NT2/D1 (cell line): ENCODE data around the gene PLXNB2.
A peak's percentile ranks its signal among the peaks of the same experiment; 100 is the strongest.

Experiments
- DNase-seq: peaks from one replicate; pipeline ENCODE4 v3.0.0-alpha.2; 2011; ENCODE audit warnings: low read depth, low spot score
- H3K27me3 ChIP-seq: 2 replicates; pipeline ENCODE4 v1.6.0; 2011; ENCODE audit warnings: mild to moderate bottlenecking; ENCODE audit not compliant: insufficient read length, insufficient read depth
- H3K36me3 ChIP-seq: 2 replicates; pipeline ENCODE4 v1.6.1; 2011; ENCODE audit warnings: mild to moderate bottlenecking, low read length, mixed read lengths; ENCODE audit not compliant: insufficient read depth, insufficient read length
- H3K4me1 ChIP-seq: 2 replicates; pipeline ENCODE4 v1.5.1; 2011; ENCODE audit not compliant: insufficient read depth, insufficient read length
- H3K4me3 ChIP-seq: 2 replicates; pipeline ENCODE4 v1.5.1; 2011; ENCODE audit warnings: low read depth; ENCODE audit not compliant: insufficient read length
- H3K9ac ChIP-seq: 2 replicates; pipeline ENCODE4 v1.6.0; 2011; ENCODE audit warnings: low read depth; ENCODE audit not compliant: insufficient read length
- H3K9me3 ChIP-seq: 2 replicates; pipeline ENCODE4 v1.5.1; 2011; ENCODE audit warnings: mild to moderate bottlenecking, low read length; ENCODE audit not compliant: insufficient read depth
- SUZ12 ChIP-seq: IDR thresholded peaks from 2 replicates; pipeline ENCODE4 v1.6.1; 2011; ENCODE audit not compliant: insufficient read length, insufficient read depth; ENCODE audit errors: extremely low read depth
- YY1 ChIP-seq: IDR thresholded peaks from 2 replicates; pipeline ENCODE4 v1.6.1; 2011; ENCODE audit not compliant: insufficient read length, insufficient read depth
- ZNF274 ChIP-seq: IDR thresholded peaks from 2 replicates; pipeline ENCODE4 v1.6.1; 2011; ENCODE audit warnings: mild to moderate bottlenecking, low read depth, low read length

The PLXNB2 gene

DNA sequence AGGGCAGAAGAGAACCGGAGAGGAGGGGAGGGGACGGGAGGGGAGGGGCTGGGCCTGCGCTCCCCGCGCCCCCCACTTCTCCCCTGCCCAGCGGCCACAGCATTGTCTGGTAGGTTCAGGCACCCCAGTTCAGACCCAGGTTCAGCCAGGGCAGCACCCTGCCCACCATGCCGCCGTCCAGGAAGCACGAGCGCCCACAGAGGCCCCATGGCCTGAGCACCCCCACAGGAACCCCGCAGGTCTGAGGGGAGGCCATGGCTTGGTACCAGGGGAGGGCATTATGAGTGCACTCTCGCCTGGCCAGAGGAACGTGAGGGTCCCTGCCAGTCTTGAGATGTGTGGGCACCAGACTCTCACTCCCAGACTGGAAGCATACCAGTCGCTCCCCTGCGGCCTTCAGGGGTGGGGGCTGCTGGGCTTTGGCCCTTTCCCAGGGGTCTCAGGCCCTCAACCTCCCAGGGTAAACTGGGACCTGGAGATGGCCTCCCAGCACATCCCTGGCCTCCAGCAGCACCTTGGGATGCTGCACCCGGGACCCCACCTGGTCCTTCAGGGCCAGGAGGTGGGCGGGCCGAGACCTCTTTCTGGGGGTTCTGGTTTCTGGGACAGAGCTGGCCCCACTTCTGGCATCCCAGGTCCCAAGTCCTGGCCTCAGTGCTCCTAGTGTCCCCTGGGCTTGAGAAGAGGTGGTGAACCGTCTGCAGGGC, 597 bp upstream of the PLXNB2 start:
- no peak for TF ChIP-seq SUZ12
- no peak for TF ChIP-seq YY1
- TF ChIP-seq ZNF274 = no peak
- Histone ChIP-seq H3K9me3 (no peaks in the 10 kb centered on the region), H3K9ac (peak overlapping the region; percentile 32), H3K4me3 (no peak overlapping the region), H3K4me1 (peaks cover 40% of the 10 kb centered on the region), H3K27me3 (no peaks in the 10 kb centered on the region), H3K36me3 (peaks cover 12% of the 10 kb centered on the region)
- no peak for DNase-seq

DNA sequence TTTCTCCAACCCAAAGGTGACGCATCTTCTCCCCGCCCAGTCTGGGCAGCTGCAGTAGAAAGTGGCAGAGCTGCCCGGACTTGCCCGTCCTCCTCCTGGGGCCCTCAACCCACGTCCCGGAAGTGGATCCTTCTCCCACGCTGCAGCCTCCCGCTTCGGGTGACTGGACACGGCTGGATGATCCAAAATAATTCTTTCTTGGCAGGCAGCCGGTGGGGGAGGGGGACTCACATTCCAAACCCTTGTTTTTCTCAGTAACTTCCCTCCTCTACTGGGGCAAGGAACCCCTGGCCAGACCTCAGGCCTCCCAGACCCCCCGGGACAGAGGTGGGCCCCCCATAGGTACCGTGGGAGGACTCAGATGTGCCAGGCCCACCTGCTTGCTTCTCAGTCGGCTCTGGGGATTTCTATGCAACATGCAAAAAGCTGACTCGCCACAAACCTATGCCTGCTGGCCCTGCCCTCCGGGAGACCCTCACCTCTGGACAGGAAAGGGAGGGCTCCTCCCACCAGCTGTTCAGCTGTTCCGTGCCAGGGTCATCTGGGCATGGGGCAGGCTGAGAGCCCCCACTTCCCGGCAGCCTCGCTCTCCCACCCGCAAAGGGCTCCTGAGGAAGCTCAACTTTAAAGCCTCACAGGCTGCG, 1.4 kb downstream of the PLXNB2 start:
- H3K9ac ChIP-seq = peak overlapping the region; percentile 85
- H3K4me1 ChIP-seq = peaks cover 37% of the 10 kb centered on the region
- TF ChIP-seq ZNF274 (no peak), SUZ12 (no peak), YY1 (no peak)
- no peak for DNase-seq
- peak overlapping the region; percentile 71 for H3K4me3 ChIP-seq
- H3K27me3 ChIP-seq = no peaks in the 10 kb centered on the region
- H3K9me3 ChIP-seq = no peaks in the 10 kb centered on the region
- H3K36me3 ChIP-seq = peaks cover 14% of the 10 kb centered on the region

DNA sequence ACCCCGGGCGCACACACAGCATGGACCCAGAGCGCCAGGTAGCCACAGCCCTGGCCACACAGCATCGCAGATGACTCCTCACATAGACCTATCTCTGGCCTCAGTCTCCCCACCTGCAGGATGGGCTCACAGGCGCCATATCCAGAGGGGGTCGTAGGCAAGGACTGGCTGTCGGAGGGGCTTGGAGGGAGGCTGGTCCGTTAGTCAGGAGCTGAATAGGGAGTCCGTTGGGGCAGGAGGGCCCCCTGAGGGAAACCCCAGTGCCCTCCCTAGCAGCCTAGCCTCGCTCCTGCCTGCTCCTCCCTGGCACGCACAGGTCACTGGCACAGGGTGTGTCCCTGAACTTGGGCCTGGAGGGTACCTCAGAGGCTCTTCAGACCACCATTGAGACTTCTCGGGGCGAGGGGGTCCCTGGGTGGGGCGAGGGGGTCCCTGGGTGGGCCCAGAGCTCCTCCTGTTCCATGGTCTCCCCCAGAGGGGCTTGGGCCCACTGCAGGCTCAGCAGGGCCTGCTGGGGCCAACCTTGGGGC, 2.0 kb downstream of the PLXNB2 start:
- Histone ChIP-seq H3K36me3 (peaks cover 17% of the 10 kb centered on the region), H3K9me3 (no peaks in the 10 kb centered on the region), H3K4me1 (peaks cover 37% of the 10 kb centered on the region), H3K9ac (peak overlapping the region; percentile 85), H3K27me3 (no peaks in the 10 kb centered on the region), H3K4me3 (no peak overlapping the region)
- TF ChIP-seq YY1 (no peak), SUZ12 (no peak), ZNF274 (no peak)
- no peak for DNase-seq

DNA sequence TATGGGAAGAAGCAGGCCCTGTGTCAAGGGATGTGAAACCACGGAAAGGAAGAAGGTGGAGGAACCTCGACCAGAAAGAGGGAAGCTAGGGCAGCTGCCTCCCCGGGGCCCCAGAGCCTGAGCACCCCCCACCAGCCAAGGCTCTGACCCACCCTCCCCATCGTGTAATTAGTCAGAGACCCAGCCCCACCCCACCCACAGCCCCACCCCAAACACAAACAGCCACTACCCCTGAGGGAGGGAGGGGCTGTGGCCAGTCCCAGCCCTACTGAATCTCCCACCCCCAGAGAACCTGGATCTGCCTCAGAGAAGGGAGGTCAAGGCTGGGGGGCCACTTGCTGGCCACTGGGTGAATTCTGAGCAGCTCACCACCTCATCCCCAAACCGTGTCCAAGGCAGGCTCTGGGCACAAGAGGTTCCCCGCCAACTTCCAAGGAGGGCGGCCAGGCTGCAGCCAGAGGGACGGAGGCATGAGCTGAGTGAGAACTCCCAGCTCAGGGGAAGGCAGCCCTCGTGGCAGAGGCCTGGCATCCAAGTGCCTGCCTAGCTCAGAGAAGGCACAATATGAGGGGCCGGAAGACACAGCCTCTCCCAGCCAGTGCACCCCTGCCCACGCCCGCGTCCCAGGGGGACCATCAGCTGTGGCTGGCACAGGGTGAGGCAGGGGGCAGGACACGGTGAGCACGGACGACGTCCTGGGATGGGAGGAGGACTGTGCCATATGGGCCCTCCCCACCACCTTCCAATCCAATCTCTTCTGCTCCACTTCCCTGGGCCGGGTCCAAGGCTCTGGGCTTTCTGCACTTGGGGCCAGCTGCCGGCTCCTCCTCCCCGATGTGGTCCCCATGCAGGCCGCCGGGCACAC, 2.7 kb downstream of the PLXNB2 start:
- H3K9ac ChIP-seq = no peak overlapping the region
- peaks cover 17% of the 10 kb centered on the region for H3K36me3 ChIP-seq
- no peak for TF ChIP-seq YY1
- no peak for TF ChIP-seq ZNF274
- no peak for TF ChIP-seq SUZ12
- H3K4me3 ChIP-seq = no peak overlapping the region
- H3K9me3 ChIP-seq = no peaks in the 10 kb centered on the region
- H3K4me1 ChIP-seq = peaks cover 36% of the 10 kb centered on the region
- DNase-seq = no peak
- H3K27me3 ChIP-seq = no peaks in the 10 kb centered on the region

DNA sequence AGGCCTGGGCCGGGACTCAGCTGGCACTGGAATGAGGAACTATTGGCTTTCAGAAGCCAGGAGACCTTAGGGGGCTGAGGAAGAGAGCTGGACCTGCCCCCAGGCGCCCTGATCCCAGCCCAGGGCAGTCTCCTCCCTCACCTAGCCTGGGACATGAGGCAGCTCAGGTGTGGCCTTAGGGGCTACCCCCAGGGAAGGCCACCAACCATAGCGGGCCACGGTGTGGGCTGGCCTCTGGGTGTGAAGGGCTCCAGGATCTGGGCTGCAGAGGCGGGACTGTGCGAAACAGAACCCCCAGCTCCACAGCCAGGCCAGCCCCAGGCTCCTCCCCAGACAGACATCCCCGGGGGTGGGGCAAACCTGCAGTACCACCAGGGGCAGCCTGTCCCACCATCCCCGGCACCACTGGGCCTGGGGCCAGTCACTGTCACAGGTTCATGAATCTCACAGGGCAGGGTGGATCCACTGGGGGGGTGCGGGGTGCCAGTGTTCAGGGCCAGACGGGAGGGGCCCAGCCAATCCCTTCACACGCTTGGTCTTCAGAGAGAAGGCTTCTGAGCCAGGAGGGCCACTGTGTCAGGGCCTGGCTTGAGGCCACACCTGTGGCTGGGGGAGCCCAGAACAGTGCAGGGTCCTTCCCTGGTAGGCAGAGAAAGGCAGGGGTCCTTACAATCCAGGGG, 3.5 kb downstream of the PLXNB2 start:
- Histone ChIP-seq H3K27me3 (no peaks in the 10 kb centered on the region), H3K36me3 (peaks cover 17% of the 10 kb centered on the region), H3K4me3 (no peak overlapping the region), H3K9ac (peak overlapping the region; percentile 56), H3K4me1 (peaks cover 35% of the 10 kb centered on the region), H3K9me3 (no peaks in the 10 kb centered on the region)
- DNase-seq = no peak
- TF ChIP-seq ZNF274 (no peak), SUZ12 (no peak), YY1 (no peak)

DNA sequence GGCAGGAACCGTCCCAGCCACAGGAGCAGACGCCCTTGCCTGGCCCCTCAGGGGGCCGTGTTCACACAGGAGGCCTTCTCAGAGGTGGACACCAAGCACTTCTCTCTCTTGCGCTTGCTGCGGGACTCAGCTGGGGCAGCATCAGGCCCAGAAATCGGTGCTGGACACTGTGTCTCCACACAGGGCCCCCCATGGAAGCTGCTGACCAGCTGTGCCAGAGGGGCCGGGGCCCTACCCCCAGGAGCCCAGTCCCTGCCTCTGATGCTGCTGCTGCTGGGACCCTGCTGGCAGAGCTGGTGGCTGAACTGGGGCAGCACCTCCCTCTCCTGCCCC, 4.0 kb downstream of the PLXNB2 start:
- Histone ChIP-seq H3K36me3 (peaks cover 17% of the 10 kb centered on the region), H3K27me3 (no peaks in the 10 kb centered on the region), H3K9ac (peak overlapping the region; percentile 56), H3K9me3 (no peaks in the 10 kb centered on the region), H3K4me3 (no peak overlapping the region), H3K4me1 (peaks cover 32% of the 10 kb centered on the region)
- no peak for DNase-seq
- TF ChIP-seq SUZ12 (no peak), YY1 (no peak), ZNF274 (no peak)

DNA sequence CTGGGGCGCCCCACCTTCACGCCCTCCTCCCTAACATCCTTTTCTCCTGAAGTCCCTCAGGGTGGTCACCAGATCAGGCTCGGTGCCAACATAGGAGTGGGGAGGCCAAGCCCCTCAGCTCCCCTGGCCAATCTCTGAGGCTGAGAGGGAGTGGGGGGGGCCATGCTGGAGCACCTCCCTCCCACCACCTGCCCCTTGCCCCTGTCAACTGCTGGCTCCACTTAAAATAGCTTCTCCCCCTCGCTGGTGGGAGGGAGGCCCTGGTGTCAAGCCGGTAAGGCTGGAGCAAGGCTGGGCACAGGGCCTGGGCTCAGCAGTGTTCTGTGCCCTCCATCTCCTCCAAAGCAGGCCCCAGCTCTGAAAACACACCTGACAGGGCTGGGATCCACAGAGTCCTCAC, 4.9 kb downstream of the PLXNB2 start:
- no peak overlapping the region for H3K9ac ChIP-seq

More for the DNA sequence above, 4.9 kb downstream of the PLXNB2 start:
- no peaks in the 10 kb centered on the region for H3K27me3 ChIP-seq
- H3K9me3 ChIP-seq = no peaks in the 10 kb centered on the region
- TF ChIP-seq ZNF274 (no peak), YY1 (no peak), SUZ12 (no peak)
- peaks cover 25% of the 10 kb centered on the region for H3K4me1 ChIP-seq
- DNase-seq = no peak
- H3K36me3 ChIP-seq = peaks cover 19% of the 10 kb centered on the region
- H3K4me3 ChIP-seq = no peak overlapping the region
